Activated naive CD8-positive, alpha-beta T cell treated with anti-CD3 and anti-CD28 coated beads for 36 hours (primary cell): ENCODE data around the gene CDC16. TPM values are rescaled to one million over a fixed set of nuclear protein-coding genes. Genes with fewer than 3 reads are reported as not detected.
"Not testable (repeated sequence)": the region's sequence is repeated elsewhere in the genome, so short reads cannot be mapped to it uniquely, and the experiment has no call there.

Source experiments
- DNase-seq: peaks from one replicate; pipeline ENCODE4 v3.0.0; 2021
- H3K27ac Mint-ChIP-seq: one replicate; pipeline ENCODE4 v1.8.0; 2022; ENCODE audit warnings: mild to moderate bottlenecking, moderate library complexity, mixed read lengths
- H3K27me3 Mint-ChIP-seq: one replicate; pipeline ENCODE4 v1.8.0; 2022; ENCODE audit warnings: mild to moderate bottlenecking, mixed read lengths
- H3K36me3 Mint-ChIP-seq: one replicate; pipeline ENCODE4 v1.8.0; 2021; ENCODE audit warnings: mild to moderate bottlenecking, mixed read lengths
- H3K4me1 Mint-ChIP-seq: one replicate; pipeline ENCODE4 v1.8.0; 2021; ENCODE audit warnings: mixed read lengths
- H3K4me3 Mint-ChIP-seq: one replicate; pipeline ENCODE4 v1.8.0; 2022; ENCODE audit warnings: mild to moderate bottlenecking, moderate library complexity, mixed read lengths
- H3K9me3 Mint-ChIP-seq: one replicate; pipeline ENCODE4 v1.8.0; 2022; ENCODE audit warnings: mixed read lengths
- total RNA-seq, 2 experiments: library from RNA; stranded (reverse); gene quantifications; one replicate each; pipeline ENCODE4 v1.2.3, GENCODE V29; 2021

The CDC16 gene
- total RNA-seq, 2 experiments from 2014 or later = 72.8 to 73.0 TPM

DNA sequence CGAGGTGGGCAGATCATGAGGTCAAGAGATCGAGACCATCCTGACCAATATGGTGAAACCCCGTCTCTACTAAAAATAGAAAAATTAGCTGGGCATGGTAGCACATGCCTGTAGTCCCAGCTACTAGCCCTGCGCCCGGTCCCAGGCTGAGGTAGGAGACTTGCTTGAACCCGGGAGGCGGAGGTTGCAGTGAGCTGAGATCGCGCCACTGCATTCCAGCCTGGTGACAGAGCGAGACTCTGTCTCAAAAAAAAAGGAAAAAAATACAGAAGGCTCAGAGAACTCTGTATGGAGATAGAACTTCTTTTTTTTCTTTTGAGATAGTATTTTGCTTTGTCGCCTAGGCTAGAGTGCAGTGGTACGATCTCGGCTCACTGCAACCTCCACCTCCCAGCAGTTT lies 29.6 kb downstream of the CDC16 start:
- not testable (repeated sequence) for DNase-seq, H3K27ac Mint-ChIP-seq, H3K27me3 Mint-ChIP-seq, H3K9me3 Mint-ChIP-seq, H3K4me3 Mint-ChIP-seq
- H3K36me3 Mint-ChIP-seq = peaks cover 57% of the 10 kb centered on the region
- peaks cover 32% of the 10 kb centered on the region for H3K4me1 Mint-ChIP-seq

DNA sequence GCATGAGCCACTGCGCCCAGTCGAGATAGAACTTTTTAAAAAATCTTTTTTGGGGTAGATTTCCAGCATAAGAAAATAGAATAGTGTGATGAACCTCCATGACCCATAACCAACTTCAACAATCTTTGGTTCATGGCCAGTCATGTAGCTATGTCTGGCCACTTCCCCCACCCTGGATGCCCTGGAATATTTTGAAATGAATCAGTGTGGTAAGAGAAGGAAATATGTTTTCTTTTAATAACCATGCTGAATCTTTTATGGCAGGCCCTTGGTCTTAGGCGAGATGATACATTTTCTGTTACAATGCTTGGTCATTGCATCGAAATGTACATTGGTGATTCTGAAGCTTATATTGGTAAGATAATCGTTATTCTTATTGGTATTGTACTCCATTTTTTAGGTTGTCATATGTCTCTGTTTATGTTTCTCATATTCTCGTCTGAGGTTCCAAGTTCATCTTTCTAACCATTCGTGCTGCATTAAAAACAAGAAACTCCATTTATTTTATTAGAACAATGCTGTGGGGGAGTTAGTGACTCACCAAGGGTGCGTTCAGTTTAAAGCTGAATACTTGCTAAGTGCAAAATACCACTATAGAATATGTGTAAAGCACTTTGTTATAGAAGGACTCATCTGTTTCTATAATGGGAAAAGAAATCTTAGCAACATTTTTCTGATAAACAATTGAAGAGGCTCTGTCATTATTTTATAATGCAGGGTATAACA lies 30.4 kb downstream of the CDC16 start:
- H3K27me3 Mint-ChIP-seq = no peaks in the 10 kb centered on the region
- peaks cover 33% of the 10 kb centered on the region for H3K4me1 Mint-ChIP-seq
- H3K4me3 Mint-ChIP-seq = no peak overlapping the region
- no peak for DNase-seq
- H3K36me3 Mint-ChIP-seq = peaks cover 58% of the 10 kb centered on the region
- H3K27ac Mint-ChIP-seq = no peak overlapping the region
- no peaks in the 10 kb centered on the region for H3K9me3 Mint-ChIP-seq

DNA sequence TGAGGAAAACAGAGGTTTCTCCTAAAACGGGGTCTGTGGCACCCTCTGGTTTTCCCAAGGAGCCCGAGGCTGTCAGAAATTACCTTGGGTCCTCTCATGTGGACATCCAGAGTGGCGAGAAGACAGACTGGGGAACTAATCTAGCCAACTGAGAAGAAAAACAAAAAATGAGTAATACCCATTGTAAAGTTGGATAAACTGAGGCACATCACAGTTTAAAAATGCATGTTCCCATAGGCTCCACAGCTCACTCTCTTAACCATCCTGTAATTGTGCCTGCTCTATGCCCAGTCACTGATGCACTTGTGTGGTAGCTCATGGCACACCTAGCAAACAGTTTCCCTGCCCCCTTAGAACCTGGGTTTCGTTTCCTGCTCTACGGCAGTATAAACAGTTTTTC lies 31.5 kb downstream of the CDC16 start:
- no peaks in the 10 kb centered on the region for H3K27me3 Mint-ChIP-seq
- no peak overlapping the region for H3K27ac Mint-ChIP-seq
- peaks cover 33% of the 10 kb centered on the region for H3K4me1 Mint-ChIP-seq
- no peaks in the 10 kb centered on the region for H3K9me3 Mint-ChIP-seq
- peaks cover 58% of the 10 kb centered on the region for H3K36me3 Mint-ChIP-seq
- DNase-seq = no peak
- no peak overlapping the region for H3K4me3 Mint-ChIP-seq

DNA sequence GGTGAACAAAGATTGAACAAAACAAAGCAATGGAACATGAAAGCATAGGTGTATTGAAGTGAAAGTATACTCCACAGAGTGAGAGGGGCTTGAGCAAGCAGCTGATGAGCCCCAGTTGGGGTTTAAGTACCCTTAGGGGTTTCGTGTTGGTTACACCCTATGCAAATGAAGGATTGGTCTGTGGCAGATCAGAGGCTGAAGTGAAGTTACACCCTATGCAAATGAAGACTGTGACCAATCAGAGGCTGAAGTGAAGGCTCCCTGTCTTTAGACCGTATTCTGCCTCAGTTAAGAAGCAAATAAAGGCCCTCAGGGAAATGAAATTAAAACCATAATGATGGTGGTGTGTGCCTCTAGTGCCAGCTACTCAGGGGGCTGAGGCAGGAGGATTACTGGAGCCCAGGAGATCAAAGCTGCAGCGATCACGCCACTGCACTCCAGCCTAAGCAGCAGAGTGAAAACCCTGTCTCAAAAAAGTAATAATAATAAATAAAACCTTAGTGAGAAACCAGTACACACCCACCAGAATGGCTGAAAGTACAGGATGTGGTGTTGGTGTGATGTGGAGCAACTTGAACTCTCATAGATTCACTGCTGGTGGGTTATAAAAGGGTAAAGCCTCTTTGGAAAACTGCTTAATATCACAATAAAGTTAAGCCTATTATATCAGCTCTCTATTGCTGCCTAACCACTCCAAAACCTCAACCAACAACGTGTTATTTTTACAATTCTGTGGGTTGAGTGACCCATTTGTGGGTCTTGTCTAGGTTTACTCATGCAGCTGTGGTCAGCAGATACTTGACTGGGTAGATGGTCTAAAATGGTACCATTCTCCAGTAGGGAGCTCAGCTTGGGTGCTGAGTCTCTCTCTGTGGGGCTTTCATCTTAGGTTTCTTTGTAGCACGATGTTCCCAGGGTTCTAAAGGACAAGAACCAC lies 33.9 kb downstream of the CDC16 start:
- Mint-ChIP-seq H3K4me1 (peaks cover 16% of the 10 kb centered on the region), H3K27ac (peak overlapping the region; percentile 66), H3K4me3 (no peak overlapping the region), H3K9me3 (no peaks in the 10 kb centered on the region), H3K27me3 (no peaks in the 10 kb centered on the region), H3K36me3 (peaks cover 58% of the 10 kb centered on the region)
- no peak for DNase-seq

DNA sequence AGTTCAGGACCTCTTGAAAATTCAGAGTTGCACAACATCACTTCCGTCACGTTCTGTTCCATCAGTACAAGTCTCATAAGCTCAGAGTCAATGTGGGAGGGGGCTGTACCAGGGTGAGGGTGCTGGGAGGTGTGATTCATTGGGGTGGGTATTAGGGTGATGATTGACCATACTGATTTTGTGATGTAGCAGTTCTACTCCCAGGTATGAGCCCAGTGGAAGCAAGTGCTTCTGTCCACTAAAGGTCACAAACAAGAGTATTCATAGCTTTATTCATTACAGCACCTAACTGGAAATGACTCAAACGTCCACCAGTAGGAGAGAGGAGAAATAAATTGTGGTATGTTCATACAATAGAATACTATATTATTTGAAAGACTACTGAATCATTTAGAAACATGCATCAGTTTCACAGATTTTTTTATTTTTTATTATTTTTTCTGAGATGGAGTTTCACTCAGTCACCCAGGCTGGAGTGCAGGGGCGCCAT lies 34.6 kb downstream of the CDC16 start:
- H3K9me3 Mint-ChIP-seq = no peaks in the 10 kb centered on the region
- H3K4me3 Mint-ChIP-seq = no peak overlapping the region
- peaks cover 56% of the 10 kb centered on the region for H3K36me3 Mint-ChIP-seq
- no peaks in the 10 kb centered on the region for H3K27me3 Mint-ChIP-seq
- peak overlapping the region; percentile 61 for H3K27ac Mint-ChIP-seq
- no peak for DNase-seq
- peaks cover 14% of the 10 kb centered on the region for H3K4me1 Mint-ChIP-seq

DNA sequence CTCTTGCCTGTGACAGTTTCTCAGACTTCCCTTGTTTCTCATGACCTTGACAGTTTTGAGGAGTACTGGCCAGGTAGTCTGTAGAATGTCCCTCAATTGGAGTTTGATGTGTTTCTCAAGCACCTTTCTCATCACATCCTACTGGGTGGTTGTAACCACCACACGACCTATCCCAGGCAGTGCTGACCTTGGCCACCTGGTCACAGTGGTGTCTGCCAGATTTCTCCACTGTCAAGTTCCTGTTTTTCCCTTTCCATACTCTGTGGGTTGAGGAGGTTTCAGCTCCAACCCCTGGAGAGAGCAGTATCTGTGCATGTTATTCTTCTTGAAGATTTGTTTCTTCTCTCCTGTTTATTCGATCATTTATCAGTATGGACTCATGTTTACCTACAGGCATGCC lies 38.3 kb downstream of the CDC16 start:
- DNase-seq = no peak
- peaks cover 38% of the 10 kb centered on the region for H3K36me3 Mint-ChIP-seq
- H3K27me3 Mint-ChIP-seq = no peaks in the 10 kb centered on the region
- peaks cover 13% of the 10 kb centered on the region for H3K4me1 Mint-ChIP-seq
- H3K4me3 Mint-ChIP-seq = no peak overlapping the region
- H3K27ac Mint-ChIP-seq = no peak overlapping the region
- H3K9me3 Mint-ChIP-seq = no peaks in the 10 kb centered on the region

DNA sequence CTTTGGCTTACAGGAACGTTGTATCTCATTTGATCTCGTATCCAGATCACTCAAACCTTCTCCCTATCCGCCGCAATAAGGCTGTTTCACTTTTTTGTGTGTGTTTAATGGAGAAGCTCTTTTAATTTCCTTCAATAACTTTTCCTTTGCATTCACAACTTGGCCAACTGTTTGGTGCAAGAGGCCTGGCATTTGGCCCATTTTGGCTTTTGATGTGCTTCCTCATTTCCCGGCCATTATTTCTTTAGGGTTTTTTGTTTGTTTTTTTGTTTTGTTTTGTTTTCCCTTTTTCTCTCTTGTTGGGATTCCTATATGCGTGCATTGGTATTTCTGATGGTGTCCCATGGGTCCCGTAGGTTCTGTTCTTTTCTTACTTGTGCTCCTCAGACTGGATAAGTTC lies 40.6 kb downstream of the CDC16 start:
- no peak overlapping the region for H3K27ac Mint-ChIP-seq
- peaks cover 18% of the 10 kb centered on the region for H3K4me1 Mint-ChIP-seq
- H3K4me3 Mint-ChIP-seq = no peak overlapping the region
- H3K36me3 Mint-ChIP-seq = peaks cover 31% of the 10 kb centered on the region
- H3K27me3 Mint-ChIP-seq = no peaks in the 10 kb centered on the region
- H3K9me3 Mint-ChIP-seq = no peaks in the 10 kb centered on the region
- no peak for DNase-seq

DNA sequence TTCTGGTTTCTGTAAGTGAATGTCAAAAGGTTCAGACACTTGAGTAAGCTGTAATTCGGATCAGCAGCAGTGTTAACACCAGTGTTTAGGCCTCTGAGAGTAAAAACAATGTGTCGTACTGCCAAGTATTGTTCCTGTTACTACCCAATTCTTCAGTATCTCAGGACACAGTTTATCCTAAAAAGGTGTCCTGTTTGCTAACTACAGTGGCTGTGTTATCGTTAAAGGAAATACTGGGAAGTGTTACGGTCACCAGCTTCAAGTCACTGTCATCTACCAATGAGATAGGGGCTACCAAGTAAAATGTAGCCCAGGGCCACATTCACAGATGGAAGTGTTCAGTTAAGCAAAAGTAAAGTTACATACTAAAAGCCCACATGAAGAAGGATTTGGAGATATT lies 44.4 kb downstream of the CDC16 start:
- Mint-ChIP-seq H3K9me3 (no peaks in the 10 kb centered on the region), H3K36me3 (peaks cover 24% of the 10 kb centered on the region), H3K4me3 (no peak overlapping the region), H3K4me1 (peaks cover 32% of the 10 kb centered on the region), H3K27me3 (no peaks in the 10 kb centered on the region), H3K27ac (peak overlapping the region; percentile 99)
- DNase-seq = no peak

DNA sequence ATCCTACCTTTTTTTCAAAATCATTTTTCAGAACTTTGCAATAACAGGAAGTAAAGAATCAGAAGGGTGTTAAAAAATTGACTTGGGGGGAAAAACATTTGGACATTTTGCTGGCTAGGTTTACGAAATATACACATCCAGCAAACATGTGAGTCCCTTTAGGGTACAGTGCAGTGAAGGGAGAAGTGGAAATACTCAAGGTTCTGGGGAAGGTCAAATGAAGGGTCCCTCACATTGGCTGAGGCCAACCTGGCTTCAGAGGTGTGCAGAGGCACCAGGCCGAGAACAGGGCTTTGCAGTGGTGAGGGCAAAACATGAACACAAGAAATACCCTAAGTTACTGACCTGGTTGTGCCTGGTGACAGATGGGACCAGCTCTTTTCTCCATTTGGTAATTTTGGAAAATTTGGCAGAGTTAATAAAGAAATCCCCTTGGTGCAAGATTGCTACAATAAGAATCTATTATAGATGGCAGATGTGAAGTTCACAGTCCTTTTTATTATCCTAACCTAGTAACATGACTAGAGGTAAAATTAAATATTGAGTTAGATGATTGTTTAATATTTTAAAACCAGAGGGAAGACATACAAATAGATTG lies 45.2 kb downstream of the CDC16 start:
- Mint-ChIP-seq H3K36me3 (peaks cover 30% of the 10 kb centered on the region), H3K27ac (peak overlapping the region; percentile 99), H3K9me3 (no peaks in the 10 kb centered on the region), H3K27me3 (no peaks in the 10 kb centered on the region), H3K4me1 (peaks cover 32% of the 10 kb centered on the region), H3K4me3 (peak overlapping the region; percentile 88)
- no peak for DNase-seq

DNA sequence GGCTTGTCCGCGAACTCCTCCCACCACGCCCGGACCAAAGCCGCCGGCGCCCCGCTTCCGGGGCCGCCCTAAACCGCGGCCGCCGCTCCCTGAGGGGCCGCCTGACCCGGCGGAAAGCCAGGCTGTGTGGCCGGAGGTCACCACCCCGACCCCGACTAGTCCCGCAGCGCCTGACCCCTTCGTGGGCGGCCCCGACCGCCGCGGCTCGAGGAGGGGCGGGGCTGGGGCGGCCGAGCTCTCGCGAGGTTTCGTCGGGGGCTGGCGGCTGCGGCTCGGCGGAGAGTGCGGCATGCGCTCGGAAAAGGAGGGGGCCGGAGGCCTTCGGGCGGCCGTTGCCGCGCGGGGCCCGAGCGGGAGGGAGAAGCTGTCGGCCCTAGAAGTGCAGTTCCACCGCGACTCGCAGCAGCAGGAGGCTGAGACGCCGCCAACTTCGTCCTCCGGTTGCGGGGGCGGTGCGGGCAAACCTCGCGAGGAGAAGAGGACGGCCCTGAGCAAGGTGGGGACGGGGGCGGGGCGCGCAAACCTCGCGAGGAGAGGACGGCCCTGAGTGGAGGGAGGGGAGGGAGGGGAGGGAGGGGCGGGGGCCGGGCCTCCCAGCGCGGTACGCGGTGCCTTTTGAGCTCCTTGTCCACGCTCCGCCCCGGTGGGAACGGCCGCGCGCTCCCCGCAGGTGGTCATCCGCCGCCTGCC lies 46.8 kb downstream of the CDC16 start, which contains the start of gene UPF3A:
TSS of gene UPF3A (plus strand) at position 251 of the 690 bp plus-strand sequence. CDS start at position 290, 39 bp downstream.
- no peaks in the 10 kb centered on the region for H3K9me3 Mint-ChIP-seq
- DNase-seq = peak; percentile 89
- H3K4me1 Mint-ChIP-seq = peaks cover 38% of the 10 kb centered on the region
- peak within 1 kb of the TSS; percentile 88 for H3K4me3 Mint-ChIP-seq
- no peaks in the 10 kb centered on the region for H3K27me3 Mint-ChIP-seq
- H3K36me3 Mint-ChIP-seq = peaks cover 36% of the 10 kb centered on the region
- peak within 1 kb of the TSS; percentile 99 for H3K27ac Mint-ChIP-seq

DNA sequence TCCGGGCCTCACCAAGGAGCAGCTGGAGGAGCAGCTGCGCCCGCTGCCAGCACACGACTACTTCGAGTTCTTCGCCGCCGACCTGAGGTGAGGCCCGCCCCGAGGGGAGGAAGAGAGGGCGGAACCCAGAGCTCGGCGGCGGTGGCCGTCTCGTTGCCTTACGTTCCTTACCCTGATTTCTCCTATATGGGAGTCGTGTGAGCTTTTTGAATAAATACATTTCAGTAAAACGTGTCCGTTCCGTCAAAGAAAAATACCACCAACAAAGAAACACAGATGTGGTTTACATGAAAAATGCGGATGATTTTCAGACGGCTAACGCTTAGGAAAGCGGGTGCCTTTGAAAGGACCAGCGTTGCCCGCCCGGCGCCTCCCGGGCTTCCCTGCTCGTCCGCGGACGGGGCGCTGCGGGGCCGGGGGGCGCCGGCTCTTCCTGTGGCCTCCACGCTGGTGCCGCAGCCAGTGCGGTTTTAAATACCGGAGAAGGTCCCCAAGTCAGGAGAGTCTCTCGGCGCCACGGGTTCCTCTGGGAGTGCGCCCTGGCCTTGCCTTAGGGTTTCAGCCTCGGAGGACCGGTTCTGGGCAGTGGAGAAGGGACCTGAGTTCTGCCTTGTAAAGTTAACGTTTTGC lies 47.5 kb downstream of the CDC16 start:
- no peaks in the 10 kb centered on the region for H3K9me3 Mint-ChIP-seq
- peak overlapping the region; percentile 85 for H3K4me3 Mint-ChIP-seq
- H3K36me3 Mint-ChIP-seq = peaks cover 43% of the 10 kb centered on the region
- peaks cover 38% of the 10 kb centered on the region for H3K4me1 Mint-ChIP-seq
- no peaks in the 10 kb centered on the region for H3K27me3 Mint-ChIP-seq
- H3K27ac Mint-ChIP-seq = peak overlapping the region; percentile 90
- peak; percentile 78 for DNase-seq

DNA sequence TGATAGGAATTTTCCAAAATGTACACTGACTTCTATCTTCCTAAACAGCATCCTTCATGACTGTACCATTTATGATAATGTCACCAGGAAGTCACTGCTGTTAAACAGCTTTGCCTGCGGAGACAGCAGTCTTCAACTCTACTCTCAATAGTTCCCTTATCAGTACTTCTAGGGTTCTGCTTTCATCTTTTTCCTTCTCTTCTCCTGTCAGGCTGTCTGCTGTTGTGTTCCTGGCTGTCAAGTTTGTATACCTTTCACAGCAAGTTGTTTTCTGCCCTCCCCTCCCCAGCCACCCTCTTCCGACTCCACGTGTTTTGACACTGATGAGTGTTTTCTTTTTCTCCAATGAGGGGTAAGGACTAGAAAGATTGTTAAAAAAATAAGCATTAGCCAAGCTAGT lies 48.9 kb downstream of the CDC16 start:
- no peak for DNase-seq
- Mint-ChIP-seq H3K36me3 (peaks cover 47% of the 10 kb centered on the region), H3K4me3 (peak overlapping the region; percentile 50), H3K4me1 (peaks cover 33% of the 10 kb centered on the region), H3K9me3 (no peaks in the 10 kb centered on the region), H3K27ac (no peak overlapping the region), H3K27me3 (no peaks in the 10 kb centered on the region)

DNA sequence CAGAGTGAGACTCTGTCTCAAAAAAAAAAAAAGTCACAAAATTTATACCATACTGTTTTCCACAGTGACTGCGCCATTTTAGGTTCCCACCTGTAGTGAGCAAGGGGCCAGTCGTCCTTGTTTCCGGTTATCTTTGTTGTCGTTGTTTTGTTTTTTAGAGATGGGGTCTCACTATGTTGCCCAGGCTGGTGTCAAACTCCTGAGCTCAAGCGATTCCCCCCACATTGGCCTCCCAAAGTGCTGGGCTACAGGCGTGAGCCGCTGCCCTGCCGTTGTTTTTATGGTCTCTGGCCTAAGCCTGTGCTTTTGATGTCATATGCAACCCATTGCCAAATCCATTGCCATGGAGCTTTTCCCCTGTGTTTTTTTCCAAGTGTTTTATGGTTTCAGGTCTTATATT lies 50.0 kb downstream of the CDC16 start:
- DNase-seq = no peak
- Mint-ChIP-seq H3K4me3 (no peak overlapping the region), H3K27ac (no peak overlapping the region), H3K4me1 (peaks cover 25% of the 10 kb centered on the region), H3K36me3 (peaks cover 46% of the 10 kb centered on the region), H3K27me3 (no peaks in the 10 kb centered on the region), H3K9me3 (no peaks in the 10 kb centered on the region)

DNA sequence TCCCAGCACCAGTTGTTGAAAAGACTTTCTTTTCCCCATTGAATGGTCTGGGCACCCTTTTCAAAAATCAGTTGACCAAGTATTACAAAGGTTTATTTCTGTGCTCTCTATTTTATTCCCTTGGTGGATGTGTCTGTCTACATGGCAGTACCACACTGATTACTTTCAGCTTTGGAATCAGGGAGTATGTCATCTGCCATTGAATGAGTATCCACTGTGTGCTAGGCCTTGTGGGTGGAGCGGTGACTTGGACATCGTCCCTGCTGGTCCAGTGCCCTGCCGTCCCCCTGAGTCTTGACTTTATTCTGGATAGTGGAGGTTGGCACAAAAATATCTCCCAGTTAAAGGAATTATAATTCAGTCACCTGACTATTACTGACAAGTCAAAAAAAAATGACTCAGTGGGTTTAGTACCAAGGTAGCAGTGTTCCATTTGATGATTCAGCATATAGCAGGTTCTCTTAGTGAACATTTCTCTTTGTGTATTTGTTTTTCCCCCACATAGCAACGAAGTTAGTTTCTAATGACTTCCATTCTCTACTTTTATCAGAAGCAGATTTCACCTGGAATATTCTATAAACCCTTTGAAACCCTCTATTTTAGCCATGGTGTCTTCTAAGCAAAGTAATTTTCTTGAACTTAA lies 50.6 kb downstream of the CDC16 start:
- Mint-ChIP-seq H3K36me3 (peaks cover 46% of the 10 kb centered on the region), H3K4me3 (no peak overlapping the region), H3K4me1 (peaks cover 20% of the 10 kb centered on the region), H3K9me3 (no peaks in the 10 kb centered on the region), H3K27ac (no peak overlapping the region), H3K27me3 (no peaks in the 10 kb centered on the region)
- DNase-seq = no peak
